Neuronal stem cell (in vitro differentiated cells): ENCODE measurements around the gene XAGE3.
"Not testable (repeated sequence)": the region's sequence is repeated elsewhere in the genome, so short reads cannot be mapped to it uniquely, and the experiment has no call there.

Experiments used
- DNase-seq: peaks from one replicate; pipeline ENCODE4 v3.0.0-alpha.2; 2013; ENCODE audit warnings: low spot score
- H2AFZ ChIP-seq: one replicate; pipeline ENCODE4 v1.6.1; 2013; ENCODE audit warnings: mild to moderate bottlenecking, low read length, inconsistent platforms
- H2AK5ac ChIP-seq: 2 replicates; pipeline ENCODE4 v1.6.1; 2013; ENCODE audit warnings: low read depth, mild to moderate bottlenecking, inconsistent platforms, low read length, moderate library complexity, mixed read lengths
- H2BK120ac ChIP-seq: 2 replicates; pipeline ENCODE4 v1.6.1; 2013; ENCODE audit warnings: low read depth, mild to moderate bottlenecking, inconsistent platforms, low read length, moderate library complexity, mixed read lengths
- H2BK12ac ChIP-seq: one replicate; pipeline ENCODE4 v1.6.1; 2013; ENCODE audit warnings: low read length, inconsistent platforms
- H2BK15ac ChIP-seq: 2 replicates; pipeline ENCODE4 v1.6.1; 2013; ENCODE audit warnings: mild to moderate bottlenecking, low read length, inconsistent platforms, mixed read lengths
- H2BK5ac ChIP-seq: one replicate; pipeline ENCODE4 v1.6.1; 2013; ENCODE audit warnings: inconsistent platforms, mild to moderate bottlenecking, low read length, moderate library complexity
- H3K14ac ChIP-seq: one replicate; pipeline ENCODE4 v1.6.1; 2013; ENCODE audit warnings: low read length, inconsistent platforms
- H3K18ac ChIP-seq: 2 replicates; pipeline ENCODE4 v1.6.1; 2013; ENCODE audit warnings: low read length, inconsistent platforms
- H3K23ac ChIP-seq: 2 replicates; pipeline ENCODE4 v1.6.1; 2013; ENCODE audit warnings: low read depth, mild to moderate bottlenecking, mixed read lengths, low read length, inconsistent platforms; ENCODE audit not compliant: poor library complexity
- H3K27ac ChIP-seq: replicated peaks from 3 replicates; pipeline ENCODE4 v1.5.1; 2013; ENCODE audit warnings: low read length, inconsistent platforms
- H3K27me3 ChIP-seq, 3 experiments: 2 replicates each; pipeline ENCODE4 v1.6.1; 2013; ENCODE audit warnings: low read length in 3 of 3, mild to moderate bottlenecking in 2 of 3, inconsistent platforms in 1 of 3, low read depth in 1 of 3, mixed read lengths in 1 of 3, moderate library complexity in 1 of 3; ENCODE audit not compliant: control insufficient read depth in 3 of 3, insufficient read depth in 3 of 3
- H3K36me3 ChIP-seq, 2 donors: replicated peaks in 1 of 2; 2 replicates each; pipeline ENCODE4 v1.6.1; 2013; ENCODE audit warnings: low read length in 2 of 2; ENCODE audit not compliant: control insufficient read depth in 2 of 2, insufficient read depth in 2 of 2
- H3K4ac ChIP-seq: 2 replicates; pipeline ENCODE4 v1.6.1; 2013; ENCODE audit warnings: inconsistent platforms, mild to moderate bottlenecking, low read length, moderate library complexity
- H3K4me1 ChIP-seq, 2 donors: 1 replicate in 1 of 2; 2 replicates in 1 of 2; pipeline ENCODE4 v1.6.1; 2013; ENCODE audit warnings: low read length in 2 of 2, low read depth in 1 of 2; ENCODE audit not compliant: control insufficient read depth in 2 of 2, insufficient read depth in 1 of 2
- H3K4me2 ChIP-seq: one replicate; pipeline ENCODE4 v1.6.1; 2013; ENCODE audit warnings: mild to moderate bottlenecking, low read length, inconsistent platforms; ENCODE audit not compliant: insufficient read depth, poor library complexity, severe bottlenecking
- H3K4me3 ChIP-seq, 2 donors: 2 replicates each; pipeline ENCODE4 v1.5.1; 2013; ENCODE audit warnings: low read length in 2 of 2, mild to moderate bottlenecking in 2 of 2, inconsistent platforms in 1 of 2, moderate library complexity in 1 of 2
- H3K79me1 ChIP-seq: one replicate; pipeline ENCODE4 v1.6.1; 2013; ENCODE audit warnings: low read depth, mild to moderate bottlenecking, inconsistent platforms, low read length, moderate library complexity
- H3K9ac ChIP-seq: one replicate; pipeline ENCODE4 v1.6.1; 2013; ENCODE audit warnings: mild to moderate bottlenecking, low read depth, low read length, inconsistent platforms; ENCODE audit not compliant: poor library complexity
- H3K9me3 ChIP-seq, 2 donors: replicated peaks in 1 of 2; 2 replicates each; pipeline versions ENCODE3 to v1.6.1; 2013; ENCODE audit warnings: low read length in 2 of 2, mild to moderate bottlenecking in 2 of 2, inconsistent platforms in 1 of 2, low read depth in 1 of 2, mixed read lengths in 1 of 2, moderate library complexity in 1 of 2; ENCODE audit not compliant: control insufficient read depth in 2 of 2, insufficient read depth in 1 of 2
- H4K8ac ChIP-seq: one replicate; pipeline ENCODE4 v1.6.1; 2013; ENCODE audit warnings: low read depth, mild to moderate bottlenecking, inconsistent platforms, low read length, moderate library complexity
- H4K91ac ChIP-seq: one replicate; pipeline ENCODE4 v1.6.1; 2013; ENCODE audit warnings: low read length, low read depth, mild to moderate bottlenecking, inconsistent platforms; ENCODE audit not compliant: poor library complexity
- WGBS, 2 donors: extraction: QIAGEN DNeasy Blood & Tissue Kit; methylation state at CpG; one replicate each; pipeline ENCODE4 v1.1.7; 2013; ENCODE audit warnings: missing lambda C conversion rate in 2 of 2, mixed read lengths in 1 of 2; ENCODE audit not compliant: insufficient read length in 2 of 2, insufficient replicate concordance in 1 of 2; ENCODE audit errors: extremely low coverage in 2 of 2; 5-methylcytosine and 5-hydroxymethylcytosine counted together

XAGE3 gene

GRCh38 chrX:52843619-52844018, 24.3 kb downstream of the XAGE3 start:
- WGBS, 2 donors, result no CpG with 5 or more reads among the region's 3 CpGs
- DNase-seq, result not testable (repeated sequence)

GRCh38 chrX:52839137-52839536, 28.7 kb downstream of the XAGE3 start:
- Histone ChIP-seq H3K18ac (no peak overlapping the region), H2AK5ac (no peak overlapping the region), H2BK15ac (no peak overlapping the region), H3K14ac (no peak overlapping the region), H3K4me1 (no peaks in the 10 kb centered on the region), H3K9me3 (no peaks in the 10 kb centered on the region), H3K4ac (no peak overlapping the region), H3K23ac (no peak overlapping the region), H3K79me1 (no peaks in the 10 kb centered on the region), H3K9ac (no peak overlapping the region), H3K27me3 (no peaks in the 10 kb centered on the region), H2AFZ (no peak overlapping the region), H2BK120ac (no peak overlapping the region), H3K4me3 (no peak overlapping the region), H3K4me2 (no peak overlapping the region), H3K36me3 (no peaks in the 10 kb centered on the region), H4K8ac (no peak overlapping the region), H2BK12ac (no peak overlapping the region), H2BK5ac (no peak overlapping the region), H3K27ac (no peak overlapping the region), H4K91ac (no peak overlapping the region)
- DNase-seq, result no peak
- no CpG with 5 or more reads among the region's 2 CpGs for WGBS, 2 donors

More at GRCh38 chrX:52843619-52844018, 24.3 kb downstream of the XAGE3 start:
- H3K27me3 ChIP-seq, H2BK120ac ChIP-seq, H4K8ac ChIP-seq, H3K18ac ChIP-seq, H2BK5ac ChIP-seq, H3K4me2 ChIP-seq, H3K27ac ChIP-seq, H3K4ac ChIP-seq, H3K4me1 ChIP-seq, H2AFZ ChIP-seq, H3K14ac ChIP-seq, H3K9me3 ChIP-seq, H3K23ac ChIP-seq, H3K79me1 ChIP-seq, H3K36me3 ChIP-seq, H4K91ac ChIP-seq, H3K4me3 ChIP-seq, H2BK15ac ChIP-seq, H2BK12ac ChIP-seq, H2AK5ac ChIP-seq, H3K9ac ChIP-seq: not testable (repeated sequence)

GRCh38 chrX:52830551-52830950, 37.3 kb downstream of the XAGE3 start:
- H4K8ac ChIP-seq, result no peak overlapping the region
- no peaks in the 10 kb centered on the region for H3K27me3 ChIP-seq
- DNase-seq, result no peak

GRCh38 chrX:52824608-52825007, 43.3 kb downstream of the XAGE3 start:
- no peak overlapping the region for H3K18ac ChIP-seq
- no peak overlapping the region for H2AFZ ChIP-seq
- no CpG with 5 or more reads among the region's 2 CpGs for WGBS, 2 donors
- H2AK5ac ChIP-seq, result no peak overlapping the region
- DNase-seq, result no peak
- H3K79me1 ChIP-seq, result no peaks in the 10 kb centered on the region
- no peaks in the 10 kb centered on the region for H3K36me3 ChIP-seq
- H3K4me3 ChIP-seq, result no peak overlapping the region
- no peak overlapping the region for H3K14ac ChIP-seq
- no peak overlapping the region for H3K4ac ChIP-seq
- H3K9ac ChIP-seq, result no peak overlapping the region
- no peak overlapping the region for H3K27ac ChIP-seq
- no peak overlapping the region for H3K4me2 ChIP-seq
- peaks cover 0 to 6% (median 0%) of the 10 kb centered on the region in 3 experiments for H3K27me3 ChIP-seq
- H2BK15ac ChIP-seq, result no peak overlapping the region
- no peak overlapping the region for H2BK120ac ChIP-seq
- H3K23ac ChIP-seq, result no peak overlapping the region
- H2BK5ac ChIP-seq, result no peak overlapping the region
- no peak overlapping the region for H4K8ac ChIP-seq
- no peak overlapping the region for H4K91ac ChIP-seq
- H2BK12ac ChIP-seq, result no peak overlapping the region
- H3K9me3 ChIP-seq, result no peaks in the 10 kb centered on the region
- H3K4me1 ChIP-seq, result no peaks in the 10 kb centered on the region

More at GRCh38 chrX:52830551-52830950, 37.3 kb downstream of the XAGE3 start:
- H2AK5ac ChIP-seq, result no peak overlapping the region
- no peak overlapping the region for H2BK120ac ChIP-seq
- H3K14ac ChIP-seq, result no peak overlapping the region
- no peak overlapping the region for H2AFZ ChIP-seq
- no peak overlapping the region for H3K4me3 ChIP-seq
- H3K9ac ChIP-seq, result no peak overlapping the region
- no peak overlapping the region for H3K27ac ChIP-seq
- H3K36me3 ChIP-seq, result no peaks in the 10 kb centered on the region
- H3K4me2 ChIP-seq, result no peak overlapping the region
- no peaks in the 10 kb centered on the region for H3K4me1 ChIP-seq
- H3K4ac ChIP-seq, result no peak overlapping the region
- no peak overlapping the region for H2BK5ac ChIP-seq
- H3K9me3 ChIP-seq, result no peaks in the 10 kb centered on the region
- H2BK15ac ChIP-seq, result no peak overlapping the region
- H3K18ac ChIP-seq, result no peak overlapping the region
- no peaks in the 10 kb centered on the region for H3K79me1 ChIP-seq
- no CpG with 5 or more reads among the region's 3 CpGs for WGBS, 2 donors
- H2BK12ac ChIP-seq, result no peak overlapping the region
- H3K23ac ChIP-seq, result no peak overlapping the region
- H4K91ac ChIP-seq, result no peak overlapping the region
